HL-60 (cell line): Measurements from ENCODE around the gene HERPUD2.
"Not testable (repeated sequence)": the region's sequence is repeated elsewhere in the genome, so short reads cannot be mapped to it uniquely, and the experiment has no call there.

ENCODE experiments used
- GABPA ChIP-seq: IDR thresholded peaks from 2 replicates; pipeline ENCODE4 v1.6.1; 2012; ENCODE audit warnings: low read depth
- POLR2AphosphoS5 ChIP-seq: IDR thresholded peaks from 2 replicates; pipeline ENCODE4 v1.6.1; 2012; ENCODE audit warnings: low read depth
- SPI1 ChIP-seq: IDR thresholded peaks from 2 replicates; pipeline ENCODE4 v1.6.1; 2012; ENCODE audit warnings: low read depth, mild to moderate bottlenecking, borderline replicate concordance
- TF ChIP-seq, protein P1 (sequence below): IDR thresholded peaks from one replicate; pipeline ENCODE4 v1.5.1; 2011; ENCODE audit warnings: low read length, control low read depth, inconsistent platforms; ENCODE audit not compliant: insufficient read depth
- TF ChIP-seq, protein P2 (sequence below): IDR thresholded peaks from 2 replicates; pipeline ENCODE4 v1.6.1; 2012; ENCODE audit warnings: low read depth; ENCODE audit not compliant: insufficient replicate concordance

DNA sequence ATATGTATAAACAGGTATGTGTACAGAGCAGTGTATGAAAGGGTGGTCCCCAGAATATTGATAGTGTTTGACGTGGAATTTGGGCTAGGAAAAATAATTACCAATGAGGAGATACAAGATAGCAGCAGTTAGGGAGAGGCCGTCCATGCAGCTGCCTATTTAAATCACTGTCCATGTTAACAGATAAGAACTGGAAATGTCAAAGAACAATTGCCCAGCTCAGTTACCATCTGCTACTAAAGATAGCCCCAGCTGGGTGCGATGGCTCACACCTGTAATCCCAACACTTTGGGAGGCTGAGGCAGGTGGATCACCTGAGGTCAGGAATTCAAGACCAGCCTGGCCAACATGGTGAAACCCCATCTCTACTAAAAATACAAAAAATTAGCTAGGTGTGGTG, 3.4 kb upstream of the HERPUD2 start:
- TF ChIP-seq, protein P1, sequence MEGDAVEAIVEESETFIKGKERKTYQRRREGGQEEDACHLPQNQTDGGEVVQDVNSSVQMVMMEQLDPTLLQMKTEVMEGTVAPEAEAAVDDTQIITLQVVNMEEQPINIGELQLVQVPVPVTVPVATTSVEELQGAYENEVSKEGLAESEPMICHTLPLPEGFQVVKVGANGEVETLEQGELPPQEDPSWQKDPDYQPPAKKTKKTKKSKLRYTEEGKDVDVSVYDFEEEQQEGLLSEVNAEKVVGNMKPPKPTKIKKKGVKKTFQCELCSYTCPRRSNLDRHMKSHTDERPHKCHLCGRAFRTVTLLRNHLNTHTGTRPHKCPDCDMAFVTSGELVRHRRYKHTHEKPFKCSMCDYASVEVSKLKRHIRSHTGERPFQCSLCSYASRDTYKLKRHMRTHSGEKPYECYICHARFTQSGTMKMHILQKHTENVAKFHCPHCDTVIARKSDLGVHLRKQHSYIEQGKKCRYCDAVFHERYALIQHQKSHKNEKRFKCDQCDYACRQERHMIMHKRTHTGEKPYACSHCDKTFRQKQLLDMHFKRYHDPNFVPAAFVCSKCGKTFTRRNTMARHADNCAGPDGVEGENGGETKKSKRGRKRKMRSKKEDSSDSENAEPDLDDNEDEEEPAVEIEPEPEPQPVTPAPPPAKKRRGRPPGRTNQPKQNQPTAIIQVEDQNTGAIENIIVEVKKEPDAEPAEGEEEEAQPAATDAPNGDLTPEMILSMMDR: not testable (repeated sequence)
- not testable (repeated sequence) for TF ChIP-seq GABPA, POLR2AphosphoS5, SPI1
- TF ChIP-seq, protein P2, sequence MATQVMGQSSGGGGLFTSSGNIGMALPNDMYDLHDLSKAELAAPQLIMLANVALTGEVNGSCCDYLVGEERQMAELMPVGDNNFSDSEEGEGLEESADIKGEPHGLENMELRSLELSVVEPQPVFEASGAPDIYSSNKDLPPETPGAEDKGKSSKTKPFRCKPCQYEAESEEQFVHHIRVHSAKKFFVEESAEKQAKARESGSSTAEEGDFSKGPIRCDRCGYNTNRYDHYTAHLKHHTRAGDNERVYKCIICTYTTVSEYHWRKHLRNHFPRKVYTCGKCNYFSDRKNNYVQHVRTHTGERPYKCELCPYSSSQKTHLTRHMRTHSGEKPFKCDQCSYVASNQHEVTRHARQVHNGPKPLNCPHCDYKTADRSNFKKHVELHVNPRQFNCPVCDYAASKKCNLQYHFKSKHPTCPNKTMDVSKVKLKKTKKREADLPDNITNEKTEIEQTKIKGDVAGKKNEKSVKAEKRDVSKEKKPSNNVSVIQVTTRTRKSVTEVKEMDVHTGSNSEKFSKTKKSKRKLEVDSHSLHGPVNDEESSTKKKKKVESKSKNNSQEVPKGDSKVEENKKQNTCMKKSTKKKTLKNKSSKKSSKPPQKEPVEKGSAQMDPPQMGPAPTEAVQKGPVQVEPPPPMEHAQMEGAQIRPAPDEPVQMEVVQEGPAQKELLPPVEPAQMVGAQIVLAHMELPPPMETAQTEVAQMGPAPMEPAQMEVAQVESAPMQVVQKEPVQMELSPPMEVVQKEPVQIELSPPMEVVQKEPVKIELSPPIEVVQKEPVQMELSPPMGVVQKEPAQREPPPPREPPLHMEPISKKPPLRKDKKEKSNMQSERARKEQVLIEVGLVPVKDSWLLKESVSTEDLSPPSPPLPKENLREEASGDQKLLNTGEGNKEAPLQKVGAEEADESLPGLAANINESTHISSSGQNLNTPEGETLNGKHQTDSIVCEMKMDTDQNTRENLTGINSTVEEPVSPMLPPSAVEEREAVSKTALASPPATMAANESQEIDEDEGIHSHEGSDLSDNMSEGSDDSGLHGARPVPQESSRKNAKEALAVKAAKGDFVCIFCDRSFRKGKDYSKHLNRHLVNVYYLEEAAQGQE: not testable (repeated sequence)
